Activated B cell treated with CpG ODN at 0.5 μM for 24 hours (primary cell): ENCODE results near the gene MAMDC2. TPM values are rescaled to one million over a fixed set of nuclear protein-coding genes. Genes with fewer than 3 reads are reported as not detected.
"Not testable (repeated sequence)": the region's sequence is repeated elsewhere in the genome, so short reads cannot be mapped to it uniquely, and the experiment has no call there.

ENCODE experiments used
- ATAC-seq: fragments of 200-7000 bp; cut with Tn5 transposase; one replicate; pipeline ENCODE4 v1.10.0; 2021; ENCODE audit warnings: low read depth, mild to moderate bottlenecking, moderate library complexity
- CTCF ChIA-PET: fragments of 350-600 bp; sonication (Branson Sonifier 250); formaldehyde crosslinking; loops from one replicate; lab custom pipeline; 2021; ENCODE audit warnings: antibody characterized with exemption; lab: Charles Lee
- POLR2A ChIA-PET: fragments of 350-600 bp; sonication (Branson Sonifier 250); formaldehyde crosslinking; loops from one replicate; lab custom pipeline; 2021; ENCODE audit warnings: antibody characterized with exemption; lab: Charles Lee
- DNase-seq: peaks from one replicate; pipeline ENCODE4 v3.0.0; 2022
- H3K27ac Mint-ChIP-seq: one replicate; pipeline ENCODE4 v1.8.0; 2020; ENCODE audit warnings: mixed read lengths
- H3K27me3 Mint-ChIP-seq: one replicate; pipeline ENCODE4 v1.8.0; 2021; ENCODE audit warnings: mixed read lengths
- H3K36me3 Mint-ChIP-seq: one replicate; pipeline ENCODE4 v1.8.0; 2021; ENCODE audit warnings: low read depth, mixed read lengths
- H3K4me1 Mint-ChIP-seq: one replicate; pipeline ENCODE4 v1.8.0; 2021; ENCODE audit warnings: mixed read lengths
- H3K4me3 Mint-ChIP-seq: one replicate; pipeline ENCODE4 v1.8.0; 2020; ENCODE audit warnings: mild to moderate bottlenecking, mixed read lengths
- H3K9me3 Mint-ChIP-seq: one replicate; pipeline ENCODE4 v1.8.0; 2020; ENCODE audit warnings: mixed read lengths
- intact Hi-C: fragments of 100-400 bp; cut with micrococcal nuclease; formaldehyde crosslinking; loops from one replicate; pipeline ENCODE4 v1.15.1; 2024
- total RNA-seq: library from RNA; stranded (reverse); gene quantifications from 2 replicates; pipeline ENCODE4 v1.2.3, GENCODE V29; 2022
- TF ChIP-seq, protein P1 (sequence below): fragments of 200-600 bp; IDR thresholded peaks from one replicate; pipeline ENCODE4 v1.8.0; 2022; ENCODE audit warnings: antibody characterized with exemption, mild to moderate bottlenecking

Gene MAMDC2
- total RNA-seq, 1 donor from 2014 or later = not detected

DNA sequence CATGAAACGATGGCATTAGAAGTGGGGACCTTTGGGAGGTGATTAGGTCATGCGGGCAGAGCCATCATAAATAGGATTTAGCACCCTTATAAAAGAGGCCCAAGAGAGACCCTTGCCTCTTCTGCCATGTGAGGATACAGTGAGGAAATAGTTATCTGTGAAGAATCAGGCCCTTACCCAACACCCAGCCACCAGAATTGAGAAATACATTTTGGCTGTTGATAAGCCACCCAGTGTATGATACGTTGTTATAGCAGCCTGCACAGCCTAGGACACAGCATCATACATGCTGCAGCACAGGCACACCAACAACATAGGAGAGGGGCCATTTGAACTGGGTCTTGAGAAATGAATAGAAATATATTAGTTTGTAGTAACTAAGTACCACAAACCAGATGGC is 8.0 kb upstream of the MAMDC2 start:
- POLR2A ChIA-PET = no interaction called here
- intact Hi-C loops = no loop called here
- H3K9me3 Mint-ChIP-seq = peaks cover 3% of the 10 kb centered on the region
- TF ChIP-seq, protein P1, sequence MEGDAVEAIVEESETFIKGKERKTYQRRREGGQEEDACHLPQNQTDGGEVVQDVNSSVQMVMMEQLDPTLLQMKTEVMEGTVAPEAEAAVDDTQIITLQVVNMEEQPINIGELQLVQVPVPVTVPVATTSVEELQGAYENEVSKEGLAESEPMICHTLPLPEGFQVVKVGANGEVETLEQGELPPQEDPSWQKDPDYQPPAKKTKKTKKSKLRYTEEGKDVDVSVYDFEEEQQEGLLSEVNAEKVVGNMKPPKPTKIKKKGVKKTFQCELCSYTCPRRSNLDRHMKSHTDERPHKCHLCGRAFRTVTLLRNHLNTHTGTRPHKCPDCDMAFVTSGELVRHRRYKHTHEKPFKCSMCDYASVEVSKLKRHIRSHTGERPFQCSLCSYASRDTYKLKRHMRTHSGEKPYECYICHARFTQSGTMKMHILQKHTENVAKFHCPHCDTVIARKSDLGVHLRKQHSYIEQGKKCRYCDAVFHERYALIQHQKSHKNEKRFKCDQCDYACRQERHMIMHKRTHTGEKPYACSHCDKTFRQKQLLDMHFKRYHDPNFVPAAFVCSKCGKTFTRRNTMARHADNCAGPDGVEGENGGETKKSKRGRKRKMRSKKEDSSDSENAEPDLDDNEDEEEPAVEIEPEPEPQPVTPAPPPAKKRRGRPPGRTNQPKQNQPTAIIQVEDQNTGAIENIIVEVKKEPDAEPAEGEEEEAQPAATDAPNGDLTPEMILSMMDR = no peak
- no peak for ATAC-seq
- no peak overlapping the region for H3K4me3 Mint-ChIP-seq
- H3K36me3 Mint-ChIP-seq = no peaks in the 10 kb centered on the region
- CTCF ChIA-PET = no interaction called here
- DNase-seq = no peak
- no peaks in the 10 kb centered on the region for H3K4me1 Mint-ChIP-seq
- no peak overlapping the region for H3K27ac Mint-ChIP-seq
- H3K27me3 Mint-ChIP-seq = peaks cover 14% of the 10 kb centered on the region

DNA sequence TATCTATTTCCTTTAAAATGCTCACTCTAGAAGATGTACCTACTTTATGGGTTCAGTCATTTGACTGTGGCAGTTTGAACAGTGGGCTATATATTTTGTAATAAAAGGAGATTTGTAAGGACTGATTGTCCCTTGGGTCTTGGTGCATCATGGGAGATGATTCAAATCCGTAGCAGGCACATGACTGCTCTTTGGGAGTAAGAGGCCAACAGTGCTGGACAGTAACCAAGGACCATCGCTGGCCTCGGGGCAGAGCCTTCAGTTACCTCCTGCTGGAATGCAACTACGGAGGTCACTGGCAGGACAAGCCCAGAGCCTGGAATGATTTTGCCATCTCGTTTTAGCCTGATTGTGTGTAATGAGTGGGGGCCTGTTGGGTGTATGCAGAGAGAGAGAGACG is 7.0 kb upstream of the MAMDC2 start:
- peaks cover 3% of the 10 kb centered on the region for H3K9me3 Mint-ChIP-seq
- ChIA-PET POLR2A (no interaction called here), CTCF (no interaction called here)
- H3K4me1 Mint-ChIP-seq = no peaks in the 10 kb centered on the region
- intact Hi-C loops = no loop called here
- TF ChIP-seq, protein P1 = no peak
- no peak for DNase-seq
- H3K36me3 Mint-ChIP-seq = no peaks in the 10 kb centered on the region
- no peak overlapping the region for H3K4me3 Mint-ChIP-seq
- ATAC-seq = no peak
- peaks cover 12% of the 10 kb centered on the region for H3K27me3 Mint-ChIP-seq
- H3K27ac Mint-ChIP-seq = no peak overlapping the region

DNA sequence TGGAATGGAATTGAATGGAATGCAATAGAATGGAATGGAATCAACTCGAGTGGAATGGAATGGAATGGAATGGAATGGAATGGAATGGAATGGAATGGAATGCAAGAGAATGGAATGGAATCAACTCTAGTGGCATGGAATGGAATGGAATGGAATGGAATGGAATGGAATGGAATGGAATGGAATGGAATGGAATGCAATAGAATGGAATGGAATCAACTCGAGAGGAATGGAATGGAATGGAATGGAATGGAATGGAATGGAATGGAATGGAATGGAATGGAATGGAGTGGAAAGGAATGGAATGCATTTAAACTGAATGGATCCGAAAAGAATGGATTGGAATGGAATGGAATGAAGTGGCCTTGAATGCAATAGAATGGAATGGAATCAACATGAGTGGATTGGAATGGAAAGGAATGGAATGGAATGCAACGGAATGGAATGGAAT is 5.5 kb upstream of the MAMDC2 start:
- H3K4me1 Mint-ChIP-seq, ATAC-seq, H3K36me3 Mint-ChIP-seq, DNase-seq, intact Hi-C loops, POLR2A ChIA-PET, H3K9me3 Mint-ChIP-seq, H3K4me3 Mint-ChIP-seq, H3K27ac Mint-ChIP-seq, CTCF ChIA-PET: not testable (repeated sequence)
- H3K27me3 Mint-ChIP-seq = peaks cover 23% of the 10 kb centered on the region

DNA sequence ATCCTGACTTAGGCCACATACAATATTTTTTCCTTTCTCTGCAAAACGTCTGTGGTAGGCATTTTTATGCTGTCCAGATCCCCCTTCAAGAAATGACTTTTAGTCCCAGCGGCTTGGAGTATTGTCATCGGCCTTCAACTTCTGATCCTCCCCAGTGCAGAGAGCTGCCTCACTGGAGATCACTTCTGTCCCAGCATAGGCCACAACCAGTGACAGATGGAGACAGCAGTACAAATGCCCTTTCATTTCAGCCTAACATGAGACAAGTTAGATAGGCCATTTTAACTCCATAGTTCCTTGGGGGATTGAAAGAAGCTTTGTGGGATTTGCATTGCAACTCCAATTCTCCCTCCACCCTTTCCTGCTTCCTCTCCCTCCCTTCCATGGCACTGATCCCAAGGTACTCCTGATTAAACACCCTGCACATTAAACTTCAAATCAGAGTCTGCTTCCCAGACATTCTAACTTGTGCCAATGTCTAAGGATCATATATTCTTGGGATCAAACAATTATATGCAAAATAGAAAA is 3.2 kb upstream of the MAMDC2 start:
- ATAC-seq (no peak), DNase-seq (no peak)
- peaks cover 3% of the 10 kb centered on the region for H3K9me3 Mint-ChIP-seq
- H3K36me3 Mint-ChIP-seq = no peaks in the 10 kb centered on the region
- H3K4me1 Mint-ChIP-seq = peaks cover 8% of the 10 kb centered on the region
- H3K27me3 Mint-ChIP-seq = peaks cover 36% of the 10 kb centered on the region
- TF ChIP-seq, protein P1 = no peak
- POLR2A ChIA-PET = no interaction called here
- H3K27ac Mint-ChIP-seq = no peak overlapping the region
- CTCF ChIA-PET = no interaction called here
- no peak overlapping the region for H3K4me3 Mint-ChIP-seq
- intact Hi-C loops = no loop called here

DNA sequence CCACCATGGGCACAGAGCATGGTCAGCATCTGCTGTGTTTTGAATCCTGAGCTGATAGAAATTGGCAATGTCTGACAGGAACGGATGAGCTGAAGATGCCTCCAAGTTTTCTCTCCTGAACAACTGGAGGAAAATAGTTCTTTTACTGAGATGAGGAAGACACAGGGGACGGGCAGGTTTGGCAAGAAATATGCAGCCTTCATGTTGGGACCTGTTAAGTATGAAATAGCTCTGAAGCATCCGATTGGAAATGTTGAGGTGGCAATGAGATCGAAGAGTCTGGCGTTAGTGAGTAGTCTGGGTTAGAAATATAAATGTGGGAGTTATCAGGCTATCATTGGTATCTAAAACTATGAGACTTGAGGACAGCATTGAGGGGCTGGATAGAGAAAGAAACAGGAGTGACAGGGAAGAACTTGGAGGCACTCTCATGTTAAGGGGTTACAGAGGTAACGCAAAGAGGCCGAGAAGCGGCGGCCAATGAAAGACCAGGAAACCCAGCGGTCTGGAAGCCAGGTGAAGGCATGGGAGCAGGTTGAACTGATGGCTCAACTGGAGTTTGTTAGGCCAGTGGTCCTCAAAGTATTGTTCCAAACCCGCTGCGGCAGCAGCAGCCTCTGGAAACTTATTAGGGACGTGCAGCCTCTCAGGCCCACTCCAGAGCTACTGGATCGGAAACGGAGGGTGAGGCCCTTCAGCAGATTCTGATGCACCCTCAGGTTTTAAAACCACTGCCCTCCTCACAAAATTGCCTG is 1.0 kb upstream of the MAMDC2 start:
- TF ChIP-seq, protein P1 = no peak
- POLR2A ChIA-PET = no interaction called here
- H3K36me3 Mint-ChIP-seq = no peaks in the 10 kb centered on the region
- H3K27ac Mint-ChIP-seq = no peak overlapping the region
- peaks cover 8% of the 10 kb centered on the region for H3K4me1 Mint-ChIP-seq
- peaks cover 47% of the 10 kb centered on the region for H3K27me3 Mint-ChIP-seq
- ATAC-seq = no peak
- no peak for DNase-seq
- no peak overlapping the region for H3K4me3 Mint-ChIP-seq
- H3K9me3 Mint-ChIP-seq = peaks cover 3% of the 10 kb centered on the region
- intact Hi-C loops = no loop called here
- CTCF ChIA-PET = no interaction called here
